ENCODE data around the gene UNC13A.
A peak's percentile ranks its signal among the peaks of the same experiment; 100 is the strongest.

UNC13A gene

DNA sequence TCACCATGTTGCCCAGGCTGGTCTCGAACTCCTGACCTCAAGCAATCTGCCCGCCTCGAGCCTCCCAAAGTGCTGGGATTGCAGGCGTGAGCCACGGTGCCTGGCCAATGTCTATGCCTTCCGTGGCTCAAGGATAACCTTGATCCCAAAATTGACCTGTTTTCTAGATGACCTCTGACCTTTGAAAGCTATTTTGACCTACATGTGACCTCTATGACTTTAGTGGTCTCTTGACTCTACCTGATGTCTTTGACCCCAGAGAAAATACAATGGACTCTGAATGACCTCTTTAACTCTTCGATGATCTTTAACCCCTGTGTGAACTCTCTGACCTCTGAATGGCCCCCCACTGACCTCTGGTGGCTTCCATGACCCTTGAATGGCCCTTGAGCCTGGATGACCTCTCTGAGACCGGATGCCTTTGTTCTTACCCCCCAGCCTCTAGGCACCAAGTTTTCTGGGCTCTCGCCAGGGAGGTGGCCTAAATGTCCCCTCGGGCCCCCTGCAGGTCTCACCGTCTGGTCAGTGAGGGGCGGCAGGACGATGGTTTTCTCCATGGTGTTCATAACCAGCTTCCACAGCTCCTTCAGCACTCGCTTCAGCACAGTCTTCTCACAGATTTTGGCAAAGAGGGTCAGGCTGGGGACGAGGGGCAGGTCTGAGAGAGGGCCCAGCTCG lies 63.7 kb downstream of the UNC13A start:
- no peak for DNase-seq

DNA sequence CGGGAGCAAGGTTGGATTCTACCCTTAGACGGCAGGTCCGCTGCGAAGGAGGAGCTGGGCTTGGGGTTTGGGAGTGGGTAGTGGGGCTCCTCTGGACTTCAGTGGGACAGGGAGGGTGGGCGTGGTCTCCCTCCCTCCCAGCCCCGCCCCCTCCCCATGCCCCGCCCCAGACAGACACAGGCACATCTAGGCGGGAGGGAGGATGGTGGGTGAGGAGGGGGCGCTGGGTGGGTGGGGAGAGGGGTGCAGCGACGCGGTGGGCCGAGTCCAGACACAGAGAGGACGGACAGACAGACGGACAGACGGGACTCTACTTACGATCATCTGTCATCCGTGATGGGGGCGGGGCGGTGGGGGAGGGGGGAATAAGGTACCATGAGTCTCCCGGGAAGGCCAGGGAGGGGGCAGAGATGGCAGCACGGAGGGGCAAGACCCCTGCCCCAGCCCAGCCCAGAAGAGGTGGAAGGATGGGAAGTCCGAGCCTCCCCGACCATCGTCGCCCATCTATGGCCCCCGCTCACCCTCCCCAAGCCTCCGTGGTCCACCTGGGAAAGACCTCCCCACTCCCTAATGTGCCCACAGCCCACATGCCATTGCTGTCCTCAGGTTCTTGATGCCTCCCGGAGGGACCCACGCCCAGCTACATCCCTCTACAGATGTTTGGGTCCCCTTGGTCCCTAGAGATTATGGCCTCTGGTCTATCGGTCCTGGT lies 64.8 kb downstream of the UNC13A start:
- no peak for DNase-seq

DNA sequence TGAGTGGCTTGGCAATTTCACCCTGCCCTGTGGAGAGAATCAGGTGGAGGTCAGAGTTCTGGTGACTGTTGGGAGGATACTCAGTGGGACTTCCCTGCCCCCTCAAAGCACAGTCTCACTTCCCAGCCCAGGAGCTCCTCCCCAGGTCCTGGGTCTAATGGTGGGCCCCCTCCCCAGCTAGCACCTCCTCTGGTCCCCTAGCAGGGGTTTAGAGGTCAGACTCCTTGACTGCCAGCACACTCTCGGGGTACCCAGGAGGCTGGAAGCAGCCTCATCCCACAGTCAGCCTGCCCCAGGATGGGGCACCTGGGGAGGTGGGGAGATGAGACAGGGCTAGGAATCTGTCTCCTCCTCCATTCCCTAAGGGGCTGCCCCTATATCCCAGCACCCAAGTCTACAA lies 67.5 kb downstream of the UNC13A start:
- no peak for DNase-seq

DNA sequence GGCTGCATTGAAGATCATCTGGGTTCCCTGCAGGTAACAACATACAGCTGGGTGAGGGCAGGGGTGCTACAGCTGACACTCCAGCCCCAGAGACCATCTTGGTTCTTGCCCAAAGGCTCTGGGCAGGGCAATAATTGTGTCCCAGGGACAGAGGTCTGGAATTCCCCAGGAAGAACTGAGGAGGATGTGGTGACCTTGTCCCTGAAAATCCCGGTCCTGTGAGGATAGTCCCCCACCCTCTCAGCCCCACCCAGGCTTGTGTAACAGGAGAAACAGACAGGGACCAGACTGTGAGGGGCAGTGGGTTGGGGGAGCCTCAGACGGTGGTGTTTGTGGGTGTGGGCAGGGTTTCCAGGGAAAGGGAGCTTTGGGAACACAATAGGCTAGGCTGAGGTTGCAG lies 69.2 kb downstream of the UNC13A start:
- no peak for DNase-seq

DNA sequence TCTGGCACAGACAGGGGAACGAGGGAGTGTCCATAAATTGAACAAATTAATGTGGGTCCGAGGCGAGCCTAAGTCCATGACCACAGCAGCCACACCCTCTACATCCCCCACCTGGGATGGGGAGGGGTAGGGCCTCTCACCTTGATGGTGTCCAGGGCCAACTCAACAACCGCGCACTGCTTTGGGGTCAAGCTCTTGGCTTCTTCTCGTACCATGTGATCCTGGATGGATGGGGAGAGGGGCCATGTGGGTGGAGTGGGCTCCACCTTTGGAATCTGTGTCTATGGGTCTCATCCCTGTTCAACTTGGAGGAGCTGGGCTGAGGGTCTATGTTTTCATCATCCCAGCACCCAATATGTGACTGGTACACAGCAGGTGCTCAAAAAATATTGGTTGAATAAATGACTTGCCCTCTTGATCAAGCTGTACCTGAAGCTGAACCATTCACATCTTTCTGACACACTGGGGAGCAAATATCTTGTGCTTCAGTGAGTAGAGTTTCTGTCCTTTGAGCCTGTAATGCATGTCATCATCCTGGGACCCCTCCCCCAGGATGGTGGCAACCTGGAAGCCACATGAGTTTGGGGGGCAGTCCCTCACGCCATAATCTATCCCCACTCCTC lies 69.8 kb downstream of the UNC13A start:
- DNase-seq = no peak

DNA sequence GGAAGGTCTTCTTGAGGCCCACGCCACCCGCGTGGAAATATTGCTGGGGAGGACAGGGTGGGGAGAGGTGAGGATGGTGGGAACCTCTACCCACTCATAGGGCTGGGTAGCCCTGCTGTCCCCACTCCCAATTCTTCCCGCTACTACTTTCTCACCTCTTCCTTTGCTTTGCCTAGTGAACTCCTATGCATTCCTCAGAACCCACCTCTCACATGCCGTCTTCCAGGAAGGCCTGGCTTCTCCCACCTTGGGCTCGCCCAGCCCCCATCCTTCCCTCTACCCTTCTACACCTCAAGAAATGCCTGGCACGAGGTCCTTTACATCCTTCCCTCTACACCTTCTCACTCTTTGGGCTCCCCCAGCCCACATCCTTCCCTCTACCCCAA lies 70.4 kb downstream of the UNC13A start:
- DNase-seq = no peak

DNA sequence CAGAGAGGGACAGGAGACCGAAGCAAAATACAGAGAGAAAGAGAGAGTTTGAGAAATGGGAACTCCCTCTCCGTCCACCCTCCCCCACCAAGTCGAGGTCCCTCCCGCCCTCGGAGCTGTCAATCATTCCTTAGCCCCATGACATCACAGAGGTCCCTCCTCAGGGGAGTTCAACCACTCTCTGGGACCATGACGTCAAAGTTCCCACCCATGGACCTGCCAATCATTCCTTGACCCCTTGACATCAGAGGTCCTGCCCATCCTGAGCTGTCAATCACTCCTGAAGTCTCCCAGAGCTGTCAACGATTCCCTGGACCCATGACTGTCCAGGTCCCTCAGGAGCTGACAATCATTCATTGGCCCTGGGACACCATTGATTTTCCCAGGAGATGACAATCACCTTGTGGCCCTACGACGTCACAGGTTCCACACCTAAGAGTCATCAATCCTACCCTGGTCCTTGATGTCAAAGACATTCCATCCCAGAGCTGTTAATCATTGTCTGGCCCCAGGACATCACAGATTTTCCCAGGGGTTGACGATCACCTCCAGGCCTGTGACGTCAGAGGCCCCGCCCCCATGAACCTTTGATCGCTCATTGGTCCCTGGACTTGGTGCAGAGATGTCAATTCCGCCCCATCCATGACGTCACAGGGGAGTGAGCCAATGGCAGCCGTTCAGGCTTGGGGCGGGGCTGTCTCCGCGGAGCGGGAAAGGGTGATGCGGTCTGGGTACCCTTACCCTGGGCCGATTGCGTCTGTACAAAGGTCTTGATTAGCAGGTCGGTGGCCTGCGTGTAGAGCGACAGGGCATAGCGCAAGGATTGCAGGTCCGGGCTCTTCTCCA lies 71.0 kb downstream of the UNC13A start:
- DNase-seq = no peak

DNA sequence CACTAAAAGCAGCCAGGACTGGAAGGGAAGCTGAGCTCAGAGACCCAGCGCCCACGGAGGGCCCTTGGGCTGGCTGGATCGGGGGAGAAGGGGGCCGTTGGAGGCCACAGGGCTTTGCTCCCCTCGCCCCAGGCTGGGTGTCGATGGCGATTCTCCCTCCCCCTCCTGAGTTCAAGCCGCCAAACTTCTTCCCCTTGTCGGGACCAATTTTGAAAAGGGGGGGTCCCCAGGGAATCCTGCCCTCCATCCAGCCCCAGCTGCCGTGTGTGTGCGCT lies 71.5 kb downstream of the UNC13A start:
- DNase-seq = no peak

DNA sequence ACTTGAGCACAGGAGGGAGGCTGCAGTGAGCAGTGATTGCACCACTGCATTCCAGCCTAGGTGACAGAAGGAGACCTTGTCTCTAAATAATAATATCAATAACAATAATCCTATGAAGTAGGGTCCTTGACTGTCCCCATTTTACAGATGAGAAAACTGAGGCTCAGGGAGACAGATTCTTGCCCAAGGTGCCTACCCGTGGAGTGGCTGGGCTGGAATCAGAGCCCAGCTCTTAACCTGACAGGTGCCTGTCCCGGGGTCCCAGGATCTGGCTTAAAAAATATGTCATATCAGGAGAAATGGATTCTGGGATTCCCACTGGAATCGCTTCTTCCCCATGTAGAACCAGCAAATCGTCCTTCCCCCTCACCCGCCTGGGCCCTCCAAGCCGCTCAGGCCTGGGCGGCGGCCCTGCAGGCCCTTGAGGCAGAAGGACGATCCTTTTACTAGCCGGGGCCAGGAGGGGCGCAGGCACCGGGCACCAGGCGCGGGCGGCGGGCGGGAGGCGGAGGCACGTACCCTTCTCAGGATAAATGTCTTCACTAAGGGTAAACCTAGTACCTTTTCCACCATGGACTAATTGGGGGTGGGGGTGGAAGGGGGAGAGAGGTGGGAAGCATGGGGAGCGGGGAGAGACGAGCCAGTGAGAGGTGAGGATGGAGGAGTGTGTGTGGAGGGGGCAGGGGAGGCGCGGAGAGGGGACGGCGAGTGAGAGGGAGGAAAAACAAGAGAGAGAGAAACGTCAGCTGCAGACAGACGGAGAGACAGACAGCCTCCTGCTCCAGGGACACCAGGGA lies 72.1 kb downstream of the UNC13A start:
- no peak for DNase-seq

DNA sequence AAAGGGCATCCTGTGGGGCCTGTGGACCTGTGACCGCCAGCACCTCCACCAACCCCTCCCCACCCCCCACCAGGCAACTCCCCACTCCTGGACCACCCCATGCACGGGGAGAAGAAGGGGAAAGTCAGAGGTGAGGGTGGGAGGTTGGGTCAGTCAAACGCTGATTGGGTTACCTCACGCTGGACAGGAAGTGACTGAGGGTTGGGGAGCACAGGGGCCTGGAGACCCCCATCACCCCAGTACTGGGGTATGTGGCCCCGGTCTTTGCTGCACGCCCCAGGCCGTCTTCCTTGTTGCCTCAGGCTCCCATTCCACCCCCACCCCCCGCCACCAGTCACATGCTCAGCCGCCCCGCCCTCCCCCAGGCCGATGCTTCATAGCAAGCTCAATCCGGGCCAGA lies 73.7 kb downstream of the UNC13A start:
- no peak for DNase-seq

DNA sequence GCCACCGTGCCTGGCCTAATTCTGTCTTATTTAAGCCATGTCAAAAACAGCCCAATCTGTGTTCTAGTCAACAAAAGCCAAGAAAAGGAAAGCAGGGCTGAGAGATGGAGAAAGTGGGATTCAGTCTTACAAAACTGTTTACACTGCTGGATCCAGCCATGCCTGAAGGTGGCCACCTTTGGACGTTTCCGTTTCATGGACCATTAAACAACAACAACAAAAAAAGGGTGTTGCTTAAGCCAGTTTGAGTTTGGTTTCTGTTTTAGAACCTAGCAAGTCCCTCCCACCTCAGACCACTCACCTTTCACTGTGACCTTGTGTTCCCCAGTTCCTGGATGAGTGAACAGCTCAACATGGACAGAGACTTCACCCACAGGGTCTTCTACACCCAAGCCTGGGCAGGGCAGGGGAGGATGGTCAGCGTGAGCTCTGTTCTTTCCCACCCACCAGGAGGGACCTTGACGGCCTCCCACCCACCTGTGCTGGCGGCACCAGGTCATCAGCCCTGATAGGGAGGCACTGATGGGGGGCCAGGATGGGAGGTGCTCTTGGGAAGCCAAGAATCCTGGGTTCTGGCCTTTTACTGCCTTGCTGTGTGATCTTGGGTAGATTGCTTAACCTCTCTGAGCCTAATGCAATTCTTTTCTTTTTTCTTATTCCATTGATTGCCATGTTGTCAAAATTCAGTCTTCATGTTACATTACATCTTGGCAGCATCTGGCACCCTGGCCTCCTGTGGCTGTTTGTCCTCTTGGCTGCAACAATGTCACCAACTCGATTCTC lies 76.5 kb downstream of the UNC13A start:
- no peak for DNase-seq

DNA sequence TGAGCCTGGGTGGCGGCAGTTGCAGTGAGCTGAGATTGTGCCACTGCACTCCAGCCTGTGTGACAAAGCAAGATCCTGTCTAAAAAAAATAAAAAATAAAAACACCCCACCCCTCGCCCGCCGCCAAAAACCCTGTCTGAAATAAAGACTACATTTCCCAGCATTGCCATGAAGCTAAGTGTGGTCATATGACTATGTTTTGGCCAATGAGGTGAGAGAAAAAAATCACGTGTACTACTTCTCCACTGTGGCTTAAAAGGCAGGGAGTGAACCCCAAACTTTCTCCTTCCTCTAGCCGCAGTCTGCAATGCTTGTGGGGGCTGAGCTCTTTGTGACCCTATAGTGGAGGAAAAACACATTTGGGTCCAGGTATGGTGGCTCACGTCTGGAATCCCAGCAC lies 77.8 kb downstream of the UNC13A start:
- DNase-seq = no peak

DNA sequence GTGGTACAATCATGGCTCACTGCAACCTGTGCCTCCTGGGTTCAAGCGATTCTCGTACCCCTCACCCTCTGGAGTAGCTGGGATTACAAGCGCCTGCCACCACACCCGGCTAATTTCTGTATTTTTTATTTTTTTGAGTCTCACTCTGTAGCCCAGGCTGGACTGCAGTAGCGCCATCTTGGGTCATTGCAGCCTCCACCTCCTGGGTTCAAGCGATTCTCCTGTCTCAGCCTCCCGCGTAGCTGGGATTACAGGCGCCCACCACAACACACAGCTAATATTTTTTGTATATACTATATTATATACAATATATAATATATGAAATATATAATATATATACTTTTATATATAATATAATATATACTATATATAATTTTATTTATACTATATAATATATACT lies 80.2 kb downstream of the UNC13A start:
- DNase-seq = no peak

DNA sequence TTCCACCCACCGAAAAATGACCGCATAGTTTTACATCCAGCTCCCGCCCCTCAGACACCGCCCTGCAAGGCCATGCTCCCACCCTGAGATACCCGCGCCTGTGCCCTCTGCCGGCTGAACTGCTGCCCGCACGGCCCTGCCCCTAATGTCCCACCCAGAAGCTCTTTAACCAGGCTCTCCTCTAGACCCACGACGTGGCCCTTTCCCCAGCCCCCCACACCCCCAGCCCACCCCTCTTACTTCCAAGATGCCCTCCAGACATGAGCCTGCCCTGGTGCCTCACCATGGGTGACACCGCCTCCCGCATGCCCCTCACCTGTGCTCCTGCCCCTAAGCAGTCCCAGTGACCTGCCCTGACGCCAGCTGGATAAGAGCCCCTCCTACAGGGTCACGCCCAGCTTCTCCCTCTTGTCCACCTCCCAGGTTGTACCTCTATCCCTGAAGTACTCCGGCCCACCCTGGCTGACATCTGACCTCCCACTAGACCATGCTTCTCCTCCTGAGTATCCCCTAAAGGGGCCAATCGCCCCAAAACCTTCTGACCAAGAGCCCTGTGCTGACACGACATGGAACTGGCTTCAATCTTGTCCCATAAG lies 81.5 kb downstream of the UNC13A start:
- no peak for DNase-seq

DNA sequence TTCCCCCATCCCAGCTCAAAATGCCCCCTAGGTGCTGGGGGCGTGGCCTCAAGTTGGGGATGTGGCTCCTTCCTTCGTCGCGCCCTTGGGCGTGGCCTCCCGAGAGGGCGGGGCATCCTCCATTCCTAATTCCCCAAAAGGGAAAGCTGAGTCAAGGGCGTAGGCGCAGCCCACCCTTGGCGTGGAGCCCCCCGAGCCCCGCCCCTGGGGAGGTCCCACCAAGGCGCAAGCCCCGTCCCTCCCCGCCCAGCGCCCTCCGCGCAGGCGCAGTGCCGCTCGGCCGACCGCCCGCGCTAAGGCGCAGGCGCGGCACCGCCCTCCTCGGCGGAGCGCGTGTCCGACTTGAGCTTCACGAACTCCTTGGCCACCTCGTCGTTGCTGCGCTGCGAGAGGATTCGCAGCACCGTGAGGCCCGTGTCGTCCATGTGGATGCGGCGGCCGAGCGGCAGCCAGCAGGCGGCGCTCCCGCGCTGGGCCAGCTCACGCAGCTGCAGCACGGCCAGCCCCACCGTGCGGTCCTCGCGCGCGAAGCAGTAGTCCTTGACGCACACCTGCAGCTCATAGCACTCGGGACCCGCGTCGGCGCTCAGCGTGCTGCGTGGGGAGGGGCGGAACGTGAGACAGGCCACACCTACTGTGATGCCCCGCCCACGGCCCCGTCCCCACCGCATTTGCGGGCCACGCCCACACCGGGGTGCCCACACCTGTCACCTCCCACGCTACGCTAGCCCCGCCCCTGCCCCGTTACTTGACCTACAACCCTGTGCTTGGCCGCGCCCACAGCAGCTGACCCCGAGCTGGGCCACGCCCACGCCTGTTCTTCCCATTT lies 82.2 kb downstream of the UNC13A start:
- peak; percentile 74 for DNase-seq

DNA sequence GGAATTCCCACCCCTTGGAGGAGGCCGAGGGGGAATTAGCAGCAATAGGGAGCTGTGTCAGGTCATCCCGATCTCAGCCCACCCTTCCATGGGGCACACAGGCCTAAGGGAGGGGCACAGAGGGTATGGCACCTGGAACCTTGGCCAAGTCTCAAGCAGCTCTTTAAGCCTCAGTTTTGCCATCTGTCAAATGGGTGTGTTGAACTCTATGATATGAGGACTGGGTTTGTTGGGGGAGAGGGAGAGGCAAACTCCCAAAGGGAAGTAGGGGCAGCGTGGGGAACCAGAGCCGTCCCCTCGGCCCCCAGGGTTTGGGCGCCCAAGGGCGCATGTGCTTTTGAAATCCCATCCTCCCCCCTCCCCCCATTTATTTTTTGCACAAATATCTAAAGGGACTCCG lies 83.0 kb downstream of the UNC13A start:
- no peak for DNase-seq

DNA sequence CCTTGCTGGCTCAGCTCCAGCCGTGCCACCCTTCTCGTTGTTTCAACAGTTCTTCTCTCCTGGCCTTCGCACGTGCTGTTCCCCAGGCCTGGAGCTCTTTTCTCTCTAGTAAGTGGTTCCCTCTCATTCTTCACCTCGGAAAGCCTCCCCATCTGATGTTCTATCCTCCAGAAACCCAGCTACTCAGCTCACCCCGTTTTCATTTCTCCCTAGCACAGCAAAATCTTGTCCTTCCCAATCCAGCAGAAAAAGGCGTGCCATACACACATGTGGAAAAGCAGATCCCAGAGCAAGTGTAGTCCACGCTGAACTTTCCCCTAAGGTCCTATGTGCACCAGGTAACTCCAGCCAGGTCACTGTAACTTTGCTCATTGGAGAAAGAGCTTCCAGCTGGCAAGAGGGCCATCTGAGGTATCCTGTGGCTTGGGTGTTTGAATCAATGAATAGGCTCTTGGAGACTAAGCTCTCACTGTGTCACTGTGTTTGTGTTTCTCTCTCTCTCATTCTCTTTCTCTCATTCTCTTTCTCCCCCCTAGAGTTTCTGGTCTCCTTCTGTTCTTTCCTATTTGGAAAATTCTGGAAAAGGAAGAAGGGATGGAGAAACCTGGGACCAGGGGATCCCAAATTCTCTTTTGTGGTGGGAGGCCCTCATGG lies 83.7 kb downstream of the UNC13A start:
- no peak for DNase-seq

DNA sequence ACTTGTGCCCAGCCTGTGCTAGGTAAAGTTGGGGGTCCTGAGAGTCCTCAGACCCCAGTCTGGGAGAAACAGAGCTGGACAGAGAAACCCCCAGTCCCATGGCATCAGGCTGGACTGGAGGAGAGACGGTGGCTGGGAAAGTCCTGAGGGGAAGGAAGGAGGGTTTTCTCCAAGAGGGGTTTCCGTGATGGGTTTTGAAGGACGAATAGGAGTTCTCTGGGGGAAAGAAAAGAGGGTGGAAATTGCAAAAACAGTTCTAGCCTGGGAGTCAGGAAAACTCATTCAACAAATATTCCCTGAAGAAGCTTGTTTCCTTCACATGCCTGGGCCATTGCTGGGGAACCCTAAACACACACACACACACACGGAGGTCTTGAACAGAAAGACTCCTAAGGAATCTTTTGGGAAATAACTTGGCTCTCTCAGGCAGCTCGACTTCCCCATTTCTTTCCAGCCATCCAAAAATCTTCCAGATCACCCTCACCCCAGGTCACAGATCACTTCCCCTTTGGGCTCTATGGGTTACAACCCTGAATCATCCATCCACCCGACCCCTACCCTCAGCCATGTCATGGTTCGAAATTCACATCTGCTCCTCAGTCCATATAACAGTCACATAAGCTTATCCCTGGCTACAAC lies 85.2 kb downstream of the UNC13A start:
- no peak for DNase-seq

DNA sequence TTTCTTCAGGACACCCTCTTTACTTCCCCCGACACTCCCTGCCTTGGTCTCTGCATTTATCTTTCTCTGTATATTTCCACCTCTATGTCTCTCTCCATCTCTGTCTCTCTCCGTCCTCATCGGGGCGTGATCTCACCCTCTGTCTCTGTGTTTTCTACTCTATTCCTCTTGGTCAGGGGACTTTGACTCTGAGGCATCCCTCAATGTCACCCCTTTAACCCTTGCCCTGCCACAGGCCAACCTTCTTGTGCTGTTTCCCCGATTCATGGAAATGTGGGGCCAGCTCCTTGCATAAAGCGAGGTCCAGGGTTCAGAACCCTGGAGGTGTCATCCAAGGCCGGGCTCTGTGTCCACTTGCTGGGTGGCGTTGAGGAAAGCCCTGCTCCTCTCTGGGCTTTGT lies 85.9 kb downstream of the UNC13A start:
- DNase-seq = no peak

DNA sequence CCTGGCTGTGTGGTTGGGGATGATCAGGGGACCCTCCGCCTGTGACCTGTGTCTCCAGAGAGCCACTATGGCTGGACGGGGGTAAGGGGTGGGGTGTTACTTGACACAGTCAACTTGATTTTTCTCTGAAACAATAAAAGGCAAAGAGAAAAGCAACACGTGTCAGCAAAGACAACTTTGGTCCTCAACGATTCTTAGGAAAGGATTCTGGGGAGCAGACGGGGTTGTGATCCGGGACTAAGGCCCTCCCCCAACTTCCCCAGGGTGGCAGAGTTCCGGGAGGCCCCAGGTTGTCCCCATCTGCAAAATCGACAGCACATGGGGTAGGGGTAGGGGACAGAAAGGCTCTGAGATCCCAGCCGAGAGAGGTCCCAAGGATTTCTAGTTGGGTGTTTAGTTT lies 86.5 kb downstream of the UNC13A start:
- no peak for DNase-seq

All from NCI-H1048 (cell line).